ENCODE results near the gene REN. TPM values are rescaled to one million over a fixed set of nuclear protein-coding genes. Genes with fewer than 3 reads are reported as not detected.
A peak's percentile ranks its signal among the peaks of the same experiment; 100 is the strongest.

Gene REN
- total and polyA plus RNA-seq, 4 experiments from 2014 or later, result not detected

DNA sequence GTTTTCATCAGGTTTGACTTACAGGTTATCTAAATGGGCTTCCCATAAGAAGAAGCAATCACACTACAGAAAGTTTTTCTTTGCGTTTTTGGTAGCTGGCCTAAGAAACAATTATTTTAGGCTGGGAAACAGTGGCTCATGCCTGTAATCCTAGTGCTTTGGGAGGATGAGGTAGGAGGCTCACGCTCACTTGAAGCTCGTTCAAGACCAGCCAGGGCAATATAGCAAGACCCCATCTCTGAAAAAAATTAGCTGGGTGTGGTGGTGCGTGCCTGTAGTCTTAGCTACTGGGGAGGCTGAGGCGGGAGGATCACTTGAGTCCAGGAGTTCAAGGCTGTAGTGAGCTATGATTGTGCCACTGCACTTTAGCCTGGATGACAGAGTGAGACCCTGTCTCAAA, 1.6 kb upstream of the REN start:
- Mint-ChIP-seq H3K4me3 (no peak overlapping the region), H3K9me3 (peaks cover 5 to 56% (median 47%) of the 10 kb centered on the region in 8 donors), H3K27ac (no peak overlapping the region), H3K36me3 (peaks cover 4 to 9% of the 10 kb centered on the region in 2 donors), H3K4me1 (no peaks in the 10 kb centered on the region), H3K27me3 (peaks cover 0 to under 1% of the 10 kb centered on the region in 2 donors)
- ChIA-PET CTCF (ENCODE audit: partially characterized antibody) (interaction anchor here (1.2 to 13.2 kb wide), 6 partner anchors 10 to 263 kb away, joined by 3 to 153 read pairs (median 6); no protein-coding TSS in a partner anchor), POLR2A (ENCODE audit: partially characterized antibody) (no interaction called here)
- intact Hi-C loops (cut with micrococcal nuclease), result no loop called here
- Histone ChIP-seq H3K27me3 (ENCODE audit: insufficient read depth, low read length) (no peaks in the 10 kb centered on the region), H3K4me1 (ENCODE audit: insufficient read depth, low read length) (no peaks in the 10 kb centered on the region), H3K4me3 (ENCODE audit: low read length in 2 of 2) (no peak overlapping the region), H3K27ac (ENCODE audit: low read depth, low read length) (no peak overlapping the region), H3K36me3 (ENCODE audit: insufficient read depth, low read length) (no peaks in the 10 kb centered on the region), H3K9me3 (ENCODE audit: control insufficient read depth in 1 of 2, low read length in 2 of 2) (peaks cover 4 to 20% of the 10 kb centered on the region in 2 donors)
- no peak for DNase-seq

GRCh38 chr1:204162494-204163074, 3.6 kb downstream of the REN start:
- Histone ChIP-seq H3K9me3 (ENCODE audit: control insufficient read depth in 1 of 2, low read length in 2 of 2) (no peaks in the 10 kb centered on the region), H3K4me3 (ENCODE audit: low read length in 2 of 2) (no peak overlapping the region), H3K36me3 (ENCODE audit: insufficient read depth, low read length) (no peaks in the 10 kb centered on the region), H3K27ac (ENCODE audit: low read depth, low read length) (no peak overlapping the region), H3K27me3 (ENCODE audit: insufficient read depth, low read length) (no peaks in the 10 kb centered on the region), H3K4me1 (ENCODE audit: insufficient read depth, low read length) (no peaks in the 10 kb centered on the region)
- DNase-seq, result peak; percentile 65 to 76 (median 68)
- Mint-ChIP-seq H3K4me1 (no peaks in the 10 kb centered on the region), H3K27ac (no peak overlapping the region), H3K9me3 (peaks cover 0 to 12% (median 5%) of the 10 kb centered on the region in 8 donors), H3K4me3 (no peak overlapping the region), H3K27me3 (peaks cover 2 to 4% of the 10 kb centered on the region in 2 donors), H3K36me3 (peaks cover 0 to 4% of the 10 kb centered on the region in 2 donors)
- intact Hi-C loops (cut with micrococcal nuclease), result loop anchor here (1.0 to 5.0 kb wide), 6 partner anchors 45 to 645 kb away; no protein-coding TSS in a partner anchor
- ChIA-PET POLR2A (ENCODE audit: partially characterized antibody) (interaction anchor here (0.5 kb wide), 1 partner anchor 227 kb away, joined by 3 read pairs; no protein-coding TSS in a partner anchor), CTCF (ENCODE audit: partially characterized antibody) (interaction anchor here (0.6 to 13.2 kb wide), 25 partner anchors 8 to 645 kb away, joined by 3 to 153 read pairs (median 4); partner anchors contain the start of genes ETNK2, GOLT1A and PLEKHA6)

DNA sequence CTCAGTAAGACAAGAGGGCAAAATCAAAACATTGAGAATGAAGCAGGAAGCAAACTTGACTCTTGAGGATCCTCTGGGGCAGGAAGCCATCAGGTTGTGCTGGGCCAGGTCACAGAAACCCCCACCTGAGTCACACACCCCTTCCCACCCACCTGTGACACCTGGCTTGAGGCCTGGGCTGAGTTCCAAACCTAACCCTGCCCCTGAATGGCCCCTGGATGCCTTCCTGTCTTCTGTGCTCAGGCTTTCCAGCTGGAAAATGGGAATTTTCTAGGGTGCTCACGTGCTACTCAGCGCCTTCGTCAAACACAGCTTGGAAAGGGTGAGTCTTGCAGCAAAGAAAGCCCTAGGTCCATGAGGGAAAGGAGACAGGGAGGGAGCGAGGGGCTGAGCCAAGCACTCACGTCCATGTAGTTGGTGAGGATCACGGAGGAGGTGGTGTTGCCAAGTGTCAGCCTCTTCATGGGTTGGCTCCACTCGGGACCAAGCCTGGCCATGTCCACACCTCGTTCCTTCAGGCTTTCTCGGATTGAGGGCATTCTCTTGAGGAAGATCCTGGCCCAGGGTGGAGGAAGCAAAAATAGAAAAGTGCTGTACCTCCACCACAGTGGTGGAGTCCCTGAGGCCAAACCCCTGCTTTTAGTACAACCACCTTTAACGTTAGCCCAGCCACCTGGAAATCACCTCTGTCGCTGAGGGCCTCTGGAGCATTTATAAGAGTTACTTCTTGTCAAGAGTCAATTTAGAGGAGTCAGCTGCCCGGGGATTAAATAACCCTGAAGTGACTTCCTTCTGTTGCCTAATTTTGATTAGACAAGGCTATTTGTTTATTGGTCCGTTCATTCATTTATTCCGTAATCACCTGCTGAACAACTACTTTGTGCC, 4.3 kb downstream of the REN start:
- Mint-ChIP-seq H3K27me3 (peaks cover 2 to 4% of the 10 kb centered on the region in 2 donors), H3K27ac (no peak overlapping the region), H3K9me3 (peaks cover 0 to 4% (median 0%) of the 10 kb centered on the region in 8 donors), H3K4me3 (no peak overlapping the region), H3K36me3 (no peaks in the 10 kb centered on the region), H3K4me1 (no peaks in the 10 kb centered on the region)
- no peak for DNase-seq
- CTCF ChIA-PET (ENCODE audit: partially characterized antibody), result interaction anchor here (0.6 to 13.2 kb wide), 18 partner anchors 8 to 602 kb away, joined by 3 to 153 read pairs (median 4); partner anchors contain the start of gene ETNK2
- Histone ChIP-seq H3K36me3 (ENCODE audit: insufficient read depth, low read length) (no peaks in the 10 kb centered on the region), H3K4me1 (ENCODE audit: insufficient read depth, low read length) (no peaks in the 10 kb centered on the region), H3K9me3 (ENCODE audit: control insufficient read depth in 1 of 2, low read length in 2 of 2) (no peaks in the 10 kb centered on the region), H3K27ac (ENCODE audit: low read depth, low read length) (no peak overlapping the region), H3K27me3 (ENCODE audit: insufficient read depth, low read length) (no peaks in the 10 kb centered on the region), H3K4me3 (ENCODE audit: low read length in 2 of 2) (no peak overlapping the region)
- intact Hi-C loops (cut with micrococcal nuclease), result loop anchor here (1.0 to 5.0 kb wide), 6 partner anchors 45 to 645 kb away; no protein-coding TSS in a partner anchor
- POLR2A ChIA-PET (ENCODE audit: partially characterized antibody), result no interaction called here

GRCh38 chr1:204157962-204158361, 8.2 kb downstream of the REN start:
- Mint-ChIP-seq H3K4me1 (no peaks in the 10 kb centered on the region), H3K4me3 (no peak overlapping the region), H3K36me3 (no peaks in the 10 kb centered on the region), H3K27me3 (peaks cover 3 to 4% of the 10 kb centered on the region in 2 donors), H3K27ac (peak overlapping the region in 1 of 7 donors; percentile 30), H3K9me3 (no peaks in the 10 kb centered on the region)
- intact Hi-C loops (cut with micrococcal nuclease), result no loop called here
- no peak overlapping the region for H3K4me3 ChIP-seq (ENCODE audit: low read length in 2 of 2)
- H3K4me1 ChIP-seq (ENCODE audit: insufficient read depth, low read length), result no peaks in the 10 kb centered on the region
- H3K36me3 ChIP-seq (ENCODE audit: insufficient read depth, low read length), result no peaks in the 10 kb centered on the region
- H3K9me3 ChIP-seq (ENCODE audit: control insufficient read depth in 1 of 2, low read length in 2 of 2), result no peaks in the 10 kb centered on the region
- POLR2A ChIA-PET (ENCODE audit: partially characterized antibody), result no interaction called here
- H3K27ac ChIP-seq (ENCODE audit: low read depth, low read length), result no peak overlapping the region
- DNase-seq, result no peak
- H3K27me3 ChIP-seq (ENCODE audit: insufficient read depth, low read length), result no peaks in the 10 kb centered on the region
- CTCF ChIA-PET (ENCODE audit: partially characterized antibody), result interaction anchor here (0.8 to 13.2 kb wide), 4 partner anchors 9 to 205 kb away, joined by 3 to 153 read pairs (median 5); no protein-coding TSS in a partner anchor

GRCh38 chr1:204155881-204156280, 10.3 kb downstream of the REN start:
- Mint-ChIP-seq H3K27me3 (peaks cover 2% of the 10 kb centered on the region in 2 donors), H3K9me3 (no peaks in the 10 kb centered on the region), H3K4me3 (no peak overlapping the region), H3K4me1 (peaks cover 0 to 1% (median 0%) of the 10 kb centered on the region in 4 donors), H3K36me3 (no peaks in the 10 kb centered on the region), H3K27ac (no peak overlapping the region)
- H3K27me3 ChIP-seq (ENCODE audit: insufficient read depth, low read length), result no peaks in the 10 kb centered on the region
- H3K36me3 ChIP-seq (ENCODE audit: insufficient read depth, low read length), result no peaks in the 10 kb centered on the region
- intact Hi-C loops (cut with micrococcal nuclease), result no loop called here
- POLR2A ChIA-PET (ENCODE audit: partially characterized antibody), result no interaction called here
- no peak overlapping the region for H3K27ac ChIP-seq (ENCODE audit: low read depth, low read length)
- H3K9me3 ChIP-seq (ENCODE audit: control insufficient read depth in 1 of 2, low read length in 2 of 2), result no peaks in the 10 kb centered on the region
- H3K4me1 ChIP-seq (ENCODE audit: insufficient read depth, low read length), result peaks cover 8% of the 10 kb centered on the region
- H3K4me3 ChIP-seq (ENCODE audit: low read length in 2 of 2), result no peak overlapping the region
- CTCF ChIA-PET (ENCODE audit: partially characterized antibody), result interaction anchor here (13.2 kb wide), 1 partner anchor 207 kb away, joined by 153 read pairs; no protein-coding TSS in a partner anchor
- no peak for DNase-seq

DNA sequence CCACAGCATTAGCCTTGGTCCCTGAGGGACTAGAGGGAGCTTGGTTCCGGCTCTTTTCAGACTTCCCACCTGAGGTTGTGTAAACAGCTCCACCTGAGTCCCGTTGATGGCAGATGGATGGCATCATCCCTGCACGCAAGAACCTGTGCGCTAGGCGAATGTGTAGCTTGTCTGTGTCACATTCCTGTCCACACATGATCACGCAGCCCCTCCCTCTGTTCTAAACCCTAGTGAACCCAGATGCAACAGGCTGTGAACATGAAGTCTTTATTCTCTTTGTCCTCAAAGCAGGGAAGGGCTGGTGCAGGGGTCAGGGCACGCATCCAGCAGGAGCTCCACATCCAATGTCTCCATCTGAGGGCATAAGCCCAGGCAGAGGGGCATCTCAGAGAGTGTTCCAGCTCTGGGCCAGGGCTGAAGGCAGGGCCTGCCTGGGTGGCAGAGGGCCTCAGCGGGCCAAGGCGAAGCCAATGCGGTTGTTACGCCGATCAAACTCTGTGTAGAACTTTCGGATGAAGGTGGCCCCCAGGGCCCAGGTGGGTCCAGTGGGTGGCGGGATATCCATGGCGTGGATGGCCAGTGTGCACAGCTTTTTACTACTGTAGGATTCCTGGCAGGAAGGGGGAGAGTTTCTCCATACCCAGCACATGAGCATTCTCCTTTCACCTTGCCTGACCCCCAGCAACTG, 11.4 kb downstream of the REN start:
- POLR2A ChIA-PET (ENCODE audit: partially characterized antibody), result no interaction called here
- CTCF ChIA-PET (ENCODE audit: partially characterized antibody), result interaction anchor here (0.9 kb wide), 1 partner anchor 8 kb away, joined by 4 read pairs; no protein-coding TSS in a partner anchor
- Mint-ChIP-seq H3K36me3 (no peaks in the 10 kb centered on the region), H3K27ac (peak overlapping the region in 1 of 7 donors; percentile 31), H3K4me1 (peaks cover 0 to 13% (median 3%) of the 10 kb centered on the region in 4 donors), H3K9me3 (no peaks in the 10 kb centered on the region), H3K4me3 (peak overlapping the region in 2 of 8 donors; percentile 30 to 36), H3K27me3 (peaks cover 2% of the 10 kb centered on the region in 2 donors)
- intact Hi-C loops (cut with micrococcal nuclease), result no loop called here
- Histone ChIP-seq H3K36me3 (ENCODE audit: insufficient read depth, low read length) (no peaks in the 10 kb centered on the region), H3K4me1 (ENCODE audit: insufficient read depth, low read length) (peaks cover 8% of the 10 kb centered on the region), H3K9me3 (ENCODE audit: control insufficient read depth in 1 of 2, low read length in 2 of 2) (no peaks in the 10 kb centered on the region), H3K27ac (ENCODE audit: low read depth, low read length) (no peak overlapping the region), H3K4me3 (ENCODE audit: low read length in 2 of 2) (no peak overlapping the region), H3K27me3 (ENCODE audit: insufficient read depth, low read length) (no peaks in the 10 kb centered on the region)
- no peak for DNase-seq

All from CD4-positive, alpha-beta memory T cell (primary cell).